ENCODE measurements around the gene MTOR. TPM values are rescaled to one million over a fixed set of nuclear protein-coding genes. Genes with fewer than 3 reads are reported as not detected.

The MTOR gene
- 44.6 TPM for total RNA-seq

GRCh38 chr1:11262171-11263049, at the start of gene MTOR:
TSS of gene MTOR (minus strand) at chr1:11262551. CDS start at chr1:11259409, 3,142 bp downstream.

GRCh38 chr1:11272832-11273594, 10.7 kb upstream of the MTOR start, which contains the start of gene UBIAD1:
TSS of gene UBIAD1 (plus strand) at chr1:11273198. CDS start at chr1:11273532, 334 bp downstream.

GRCh38 chr1:11188858-11189451, 73.4 kb downstream of the MTOR start, which contains the start of gene ANGPTL7:
TSS of gene ANGPTL7 (plus strand) at chr1:11189355. CDS start at chr1:11189580, 225 bp downstream.

GRCh38 chr1:11099310-11100148, 162.8 kb downstream of the MTOR start, which contains the start of gene EXOSC10:
TSS of gene EXOSC10 (minus strand) at chr1:11099869. CDS start at chr1:11099831, 38 bp downstream.

GRCh38 chr1:11059968-11060830, 202.2 kb downstream of the MTOR start, which contains the start of gene SRM:
TSS of gene SRM (minus strand) at chr1:11060018. CDS start at chr1:11059943, 75 bp downstream.

Small RNA genes lying within 50 kb of the gene (small RNA-seq; reads per million reads assigned to genes)
- not detected for gene RNU6-291P (ENCODE audit: low replicate concordance)
- not detected for gene RNU6-537P (ENCODE audit: low replicate concordance)
- gene RPL39P6 (ENCODE audit: low replicate concordance), result not detected

Other genes with a start within 250 kb of the MTOR start
- 175 TPM for gene TARDBP, start 249.9 kb downstream of the MTOR start, total RNA-seq
- not detected for gene MASP2, start 215.3 kb downstream of the MTOR start, total RNA-seq
- 20.4 TPM for gene SRM, start 202.5 kb downstream of the MTOR start, total RNA-seq
- 58.0 TPM for gene EXOSC10, start 162.7 kb downstream of the MTOR start, total RNA-seq
- 0.35 TPM for gene ANGPTL7, start 73.2 kb downstream of the MTOR start, total RNA-seq
- 15.1 TPM for gene UBIAD1, start 10.6 kb upstream of the MTOR start, total RNA-seq
- gene DISP3, start 216.6 kb upstream of the MTOR start, total RNA-seq, result 0.93 TPM

All from metanephros (tissue), 2 donors.